Measurements from ENCODE around the gene SUPT7L.
A peak's percentile ranks its signal among the peaks of the same experiment; 100 is the strongest.
"Not testable (repeated sequence)": the region's sequence is repeated elsewhere in the genome, so short reads cannot be mapped to it uniquely, and the experiment has no call there.

SUPT7L gene

GRCh38 chr2:27645197-27645596 lies 18.2 kb downstream of the SUPT7L start:
- no peak for DNase-seq (ENCODE audit: low read depth, low spot score)
- no peak overlapping the region for H3K4me3 ChIP-seq (ENCODE audit: low read depth, low read length)
- CTCF ChIA-PET = interaction anchor here (5.4 kb wide), 1 partner anchor 37 kb away, joined by 26 read pairs; no protein-coding TSS in a partner anchor
- POLR2A ChIA-PET = interaction anchor here (1.6 kb wide), 1 partner anchor 17 kb away, joined by 3 read pairs; the partner anchor contains the start of genes CCDC121 and GPN1
- no peak for TF ChIP-seq CTCF (IDR thresholded peaks at IDR 0.05; ENCODE audit: insufficient read depth, low read length, missing control alignments)

GRCh38 chr2:27640722-27641245 lies 22.6 kb downstream of the SUPT7L start:
- ChIA-PET POLR2A (interaction anchor here (0.6 kb wide), 1 partner anchor 213 kb away, joined by 3 read pairs; no protein-coding TSS in a partner anchor), CTCF (interaction anchor here (1.8 kb wide), 1 partner anchor 43 kb away, joined by 5 read pairs; no protein-coding TSS in a partner anchor)
- DNase-seq (ENCODE audit: low read depth, low spot score) = no peak
- TF ChIP-seq CTCF (IDR thresholded peaks at IDR 0.05; ENCODE audit: insufficient read depth, low read length, missing control alignments) = no peak
- H3K4me3 ChIP-seq (ENCODE audit: low read depth, low read length) = no peak overlapping the region

GRCh38 chr2:27638709-27639108 lies 24.7 kb downstream of the SUPT7L start:
- no peak for TF ChIP-seq CTCF (IDR thresholded peaks at IDR 0.05; ENCODE audit: insufficient read depth, low read length, missing control alignments)
- ChIA-PET POLR2A (interaction anchor here (0.6 to 1.8 kb wide), 5 partner anchors 11 to 210 kb away, joined by 3 to 12 read pairs (median 3); partner anchors contain the start of genes CCDC121, GPN1 and NRBP1), CTCF (interaction anchor here (1.6 kb wide), 1 partner anchor 45 kb away, joined by 9 read pairs; no protein-coding TSS in a partner anchor)
- DNase-seq (ENCODE audit: low read depth, low spot score) = peak; percentile 76
- no peak overlapping the region for H3K4me3 ChIP-seq (ENCODE audit: low read depth, low read length)

- no peak for TF ChIP-seq CTCF (IDR thresholded peaks at IDR 0.05; ENCODE audit: insufficient read depth, low read length, missing control alignments)
- POLR2A ChIA-PET = interaction anchor here (0.6 to 1.8 kb wide), 5 partner anchors 10 to 210 kb away, joined by 3 to 12 read pairs (median 3); partner anchors contain the start of genes CCDC121, GPN1 and NRBP1
- H3K4me3 ChIP-seq (ENCODE audit: low read depth, low read length) = no peak overlapping the region
- CTCF ChIA-PET = interaction anchor here (1.6 kb wide), 1 partner anchor 45 kb away, joined by 9 read pairs; no protein-coding TSS in a partner anchor
- DNase-seq (ENCODE audit: low read depth, low spot score) = no peak
These were observed 25.3 kb downstream of the SUPT7L start for GRCh38 chr2:27638037-27638637.

- no peak for TF ChIP-seq CTCF (IDR thresholded peaks at IDR 0.05; ENCODE audit: insufficient read depth, low read length, missing control alignments)
- no peak for DNase-seq (ENCODE audit: low read depth, low spot score)
- ChIA-PET CTCF (interaction anchor here (1.9 kb wide), 1 partner anchor 46 kb away, joined by 9 read pairs; no protein-coding TSS in a partner anchor), POLR2A (no interaction called here)
- no peak overlapping the region for H3K4me3 ChIP-seq (ENCODE audit: low read depth, low read length)
These were observed 26.6 kb downstream of the SUPT7L start for GRCh38 chr2:27636766-27637165.

GRCh38 chr2:27634291-27634690 lies 29.1 kb downstream of the SUPT7L start:
- TF ChIP-seq CTCF (IDR thresholded peaks at IDR 0.05; ENCODE audit: insufficient read depth, low read length, missing control alignments) = no peak
- POLR2A ChIA-PET = no interaction called here

GRCh38 chr2:27630257-27630656 lies 33.2 kb downstream of the SUPT7L start:
- DNase-seq (ENCODE audit: low read depth, low spot score); H3K4me3 ChIP-seq (ENCODE audit: low read depth, low read length); CTCF ChIA-PET; POLR2A ChIA-PET: not testable (repeated sequence)

More at GRCh38 chr2:27634291-27634690, 29.1 kb downstream of the SUPT7L start:
- no peak overlapping the region for H3K4me3 ChIP-seq (ENCODE audit: low read depth, low read length)
- no peak for DNase-seq (ENCODE audit: low read depth, low spot score)
- CTCF ChIA-PET = interaction anchor here (1.2 kb wide), 1 partner anchor 49 kb away, joined by 3 read pairs; no protein-coding TSS in a partner anchor
